K562 (cell line): ENCODE measurements around the gene MSRB3. TPM values are rescaled to one million over a fixed set of nuclear protein-coding genes. Genes with fewer than 3 reads are reported as not detected.

Experiments used
- ATAC-seq: fragments of 200-7000 bp; cut with Tn5 transposase; 3 replicates; pipeline ENCODE4 v1.9.1; 2020; ENCODE audit warnings: moderate library complexity
- BruUV-seq: library from RNA; stranded (reverse); fragments of 400-500 nt; replicated peaks from 2 replicates; lab custom pipeline; 2021; lab: Mats Ljungman, UMichigan
- CTCF ChIA-PET: fragments of 300-600 bp; formaldehyde crosslinking; extraction: SDS; loops from one replicate; lab custom pipeline; 2021; ENCODE audit warnings: low intra/inter-chr PET ratio; lab: Yijun Ruan, JAX
- POLR2A ChIA-PET: fragments of 300-600, 350-650 bp; sonication (Branson Sonifier 250); formaldehyde crosslinking; extraction: SDS; loops from one replicate; lab custom pipeline; 2021; ENCODE audit warnings: antibody characterized with exemption, inconsistent platforms; lab: Yijun Ruan, JAX
- DNase-seq, 4 experiments: peaks; one replicate each; pipeline versions ENCODE4 v3.0.0 to v3.0.0-alpha.2; 2011 to 2018; ENCODE audit warnings: low spot score in 3 of 4, mixed read lengths in 3 of 4; ENCODE audit errors: extremely low read depth in 1 of 4
- FAIRE-seq: peaks from 2 replicates; lab custom pipeline; 2011; peaks lifted over from hg19 to GRCh38; lab: Jason Lieb, UNC
- H2AFZ ChIP-seq: 2 replicates; pipeline ENCODE4 v1.6.0; 2011; ENCODE audit warnings: low read depth, low read length, control low read depth, inconsistent platforms
- H3K27ac ChIP-seq: fragments of 200-600 bp; 3 replicates; pipeline ENCODE4 v1.8.0; 2011; ENCODE audit warnings: low read depth, mild to moderate bottlenecking, control low read depth, inconsistent platforms, low read length, moderate library complexity, mixed read lengths; ENCODE audit errors: extremely low read depth
- H3K27me3 ChIP-seq, 2 experiments: fragments of 300-600 bp in 1 of 2; 2 replicates in 1 of 2; 3 replicates in 1 of 2; pipeline versions ENCODE4 v1.6.0 to v1.8.0; 2011; ENCODE audit warnings: inconsistent platforms in 2 of 2, low read length in 2 of 2, mild to moderate bottlenecking in 1 of 2, mixed read lengths in 1 of 2, moderate library complexity in 1 of 2; ENCODE audit not compliant: control insufficient read depth in 2 of 2, insufficient read depth in 2 of 2
- H3K36me3 ChIP-seq: fragments of 300-600 bp; 3 replicates; pipeline ENCODE4 v1.8.0; 2011; ENCODE audit warnings: mild to moderate bottlenecking, low read length, inconsistent platforms; ENCODE audit not compliant: control insufficient read depth, insufficient read depth
- H3K4me1 ChIP-seq, 2 experiments: fragments of 200-600 bp in 1 of 2; replicated peaks in 1 of 2; 2 replicates in 1 of 2; 3 replicates in 1 of 2; pipeline versions ENCODE4 v1.5.1 to v1.8.0; 2011; ENCODE audit warnings: inconsistent platforms in 2 of 2, low read length in 2 of 2, mild to moderate bottlenecking in 1 of 2, mixed read lengths in 1 of 2, moderate library complexity in 1 of 2; ENCODE audit not compliant: control insufficient read depth in 2 of 2, insufficient read depth in 2 of 2
- H3K4me2 ChIP-seq: 2 replicates; pipeline ENCODE4 v1.6.1; 2011; ENCODE audit warnings: low read length, control low read depth, inconsistent platforms, mixed read lengths; ENCODE audit not compliant: insufficient read depth
- H3K4me3 ChIP-seq: fragments of 200-600 bp; sonication (generic), shearing (Covaris generic); 2 replicates; pipeline ENCODE4 v1.5.1; 2016; ENCODE audit warnings: control low read depth, inconsistent platforms
- H3K79me2 ChIP-seq: fragments of 200-600 bp; 3 replicates; pipeline ENCODE4 v1.8.0; 2011; ENCODE audit warnings: low read length, inconsistent platforms; ENCODE audit not compliant: control insufficient read depth, insufficient read depth
- H3K9ac ChIP-seq, 2 experiments: 2 replicates each; pipeline versions ENCODE4 v1.6.0 to v1.6.1; 2011; ENCODE audit warnings: low read depth in 2 of 2, low read length in 2 of 2, control low read depth in 1 of 2, inconsistent platforms in 1 of 2, mild to moderate bottlenecking in 1 of 2, mixed read lengths in 1 of 2; ENCODE audit not compliant: insufficient read depth in 1 of 2
- H3K9me1 ChIP-seq: one replicate; pipeline ENCODE4 v1.6.0; 2011; ENCODE audit warnings: inconsistent platforms, mild to moderate bottlenecking, low read length, moderate library complexity; ENCODE audit not compliant: control insufficient read depth, insufficient read depth
- H3K9me3 ChIP-seq: replicated peaks from 2 replicates; pipeline ENCODE4 v1.5.1; 2011; ENCODE audit warnings: low read depth, low read length, inconsistent platforms; ENCODE audit not compliant: control insufficient read depth, insufficient read depth
- H4K20me1 ChIP-seq: replicated peaks from 2 replicates; pipeline ENCODE4 v1.6.1; 2011; ENCODE audit warnings: low read length, inconsistent platforms, mixed read lengths; ENCODE audit not compliant: control insufficient read depth, insufficient read depth
- DDX20 ChIP-seq: fragments of 450-650 bp; IDR thresholded peaks from 2 replicates; pipeline ENCODE4 v1.6.1; 2016; ENCODE audit warnings: missing genetic modification characterization, low read depth, mild to moderate bottlenecking, missing compliant biosample characterization, moderate library complexity
- FIP1L1 ChIP-seq: fragments of 200-400 bp; formaldehyde crosslinking; IDR thresholded peaks from 2 replicates; pipeline ENCODE4 v1.6.1; 2018; ENCODE audit warnings: mild to moderate bottlenecking, low read depth, low read length; ENCODE audit not compliant: poor library complexity, severe bottlenecking
- MTA3 ChIP-seq: fragments of 450-650 bp; formaldehyde crosslinking; IDR thresholded peaks from 2 replicates; pipeline ENCODE4 v1.6.1; 2017; ENCODE audit warnings: mild to moderate bottlenecking, borderline replicate concordance
- OTX1 ChIP-seq: fragments of 450-650 bp; formaldehyde crosslinking; IDR thresholded peaks from 2 replicates; pipeline ENCODE4 v1.4.0; 2022; ENCODE audit warnings: mild to moderate bottlenecking
- PCBP1 ChIP-seq: fragments of 200-400 bp; formaldehyde crosslinking; IDR thresholded peaks from 2 replicates; pipeline ENCODE4 v1.6.1; 2018; ENCODE audit warnings: mild to moderate bottlenecking, low read depth, low read length; ENCODE audit not compliant: poor library complexity, severe bottlenecking
- RBFOX2 ChIP-seq: fragments of 200-400 bp; formaldehyde crosslinking; IDR thresholded peaks from 2 replicates; pipeline ENCODE4 v1.6.1; 2017; ENCODE audit warnings: low read depth, mild to moderate bottlenecking, low read length, moderate library complexity
- RCOR1 ChIP-seq, 2 experiments: IDR thresholded peaks; 2 replicates each; pipeline ENCODE4 v1.6.1; 2012; ENCODE audit warnings: low read depth in 2 of 2, low read length in 2 of 2, borderline replicate concordance in 1 of 2, improper control_type of control experiment in 1 of 2
- U2AF1 ChIP-seq: fragments of 200-400 bp; formaldehyde crosslinking; optimal IDR thresholded peaks from 2 replicates; pipeline ENCODE3; 2017; ENCODE audit warnings: mild to moderate bottlenecking, low read depth, low read length, moderate library complexity
- ZNF668 ChIP-seq: fragments of 250-450 bp; sonication (Bioruptor Pico); IDR thresholded peaks from 2 replicates; pipeline ENCODE4 v1.8.0; 2022; ENCODE audit warnings: mild to moderate bottlenecking, inconsistent platforms
- WGBS: fragments of 100-300 bp; shearing (Covaris generic); methylation state at CpG from one replicate; pipeline ENCODE4 v1.1.6; 2016; ENCODE audit warnings: low coverage, mixed read lengths; ENCODE audit not compliant: insufficient coverage; ENCODE audit errors: missing lambda C conversion rate; 5-methylcytosine and 5-hydroxymethylcytosine counted together
- in situ Hi-C: fragments of 300-500 bp; cut with MboI; formaldehyde crosslinking; loops from 4 replicates; pipeline ENCODE4 v1.15.0; 2018; ENCODE audit warnings: inconsistent platforms, mixed read lengths
- intact Hi-C: fragments of 100-400 bp; cut with micrococcal nuclease; formaldehyde crosslinking; loops from 2 replicates; pipeline ENCODE4 v1.14.2; 2022
- polyA plus RNA-seq, 8 experiments: library from polyadenylated mRNA; depleted of rRNA in 4 of 8; stranded (reverse) in 5 of 8; unstranded in 3 of 8; fragments of >200 nt; fragmentation: Nextera tagmentation in 2 of 8; fragmentation: Illumina TruSeq in 1 of 8; extraction: Ambion mirVana in 2 of 8; extraction: Trizol in 1 of 8; gene quantifications; 2 replicates each; pipeline versions ENCODE4 v1.2.1 to v1.2.3, GENCODE V29; 2011 to 2014; ENCODE audit warnings: inconsistent platforms in 1 of 8, missing spikeins in 1 of 8
- total RNA-seq, 7 experiments: library from RNA; depleted of rRNA in 6 of 7; stranded (reverse); fragments of >200 nt in 6 of 7; fragmentation: Illumina TruSeq in 2 of 7; extraction: Trizol in 2 of 7; gene quantifications; 2 replicates each; pipeline versions ENCODE4 v1.2.1 to v1.2.3, GENCODE V29; 2011 to 2021; ENCODE audit warnings: low replicate concordance in 1 of 7
- TF ChIP-seq, protein P1 (sequence below): fragments of 250-450 bp; sonication (Bioruptor Pico); IDR thresholded peaks from 2 replicates; pipeline ENCODE4 v1.8.0; 2022; ENCODE audit warnings: moderate library complexity, mild to moderate bottlenecking, inconsistent platforms

MSRB3 gene
- total and polyA plus RNA-seq, 9 of the 15 experiments (the other 6 are each of a cell fraction or from before 2014, with no cell fraction given), result 0.04 TPM; not detected in 8

GRCh38 chr12:65266408-65266807 lies 12.1 kb upstream of the MSRB3 start (continued):
- TF ChIP-seq DDX20 (tag), result no peak

DNA sequence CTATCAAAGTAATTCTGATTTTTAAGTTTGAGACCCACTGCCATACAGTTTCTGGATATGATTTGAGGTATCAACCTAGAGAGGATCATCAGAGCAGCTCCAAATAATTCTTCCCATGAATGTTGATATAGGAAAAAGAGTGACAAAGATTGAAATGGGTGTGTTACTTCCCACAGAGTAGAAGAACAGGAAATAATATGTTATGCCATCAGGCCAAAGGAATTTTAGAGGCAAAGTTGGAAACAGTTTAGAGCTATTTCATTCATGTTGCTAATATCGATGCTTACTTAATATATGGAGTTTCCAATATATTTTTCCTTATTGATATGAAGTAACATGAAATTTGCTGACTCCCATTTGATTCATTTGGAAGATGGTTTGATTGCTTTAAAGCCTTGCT lies 8.9 kb upstream of the MSRB3 start:
- H3K4me1 ChIP-seq, result no peaks in the 10 kb centered on the region

More for the DNA sequence above, 8.9 kb upstream of the MSRB3 start:
- ChIA-PET POLR2A (no interaction called here), CTCF (no interaction called here)
- Histone ChIP-seq H3K4me3 (no peak overlapping the region), H3K4me2 (no peak overlapping the region), H3K9ac (no peak overlapping the region), H3K79me2 (no peaks in the 10 kb centered on the region), H3K9me1 (no peaks in the 10 kb centered on the region), H3K27me3 (no peaks in the 10 kb centered on the region; a peak in 2 of 5 replicates), H3K9me3 (no peaks in the 10 kb centered on the region), H4K20me1 (no peaks in the 10 kb centered on the region), H2AFZ (no peak overlapping the region), H3K36me3 (no peaks in the 10 kb centered on the region), H3K27ac (no peak overlapping the region)
- intact Hi-C loops (no loop called here), in situ Hi-C loops (no loop called here)
- FAIRE-seq (no peak), DNase-seq (no peak), ATAC-seq (no peak)
- BruUV-seq, result no TSS peak
- TF ChIP-seq U2AF1 (no peak), RBFOX2 (no peak), RCOR1 (IDR thresholded peaks at IDR 0.05; ENCODE audit: borderline replicate concordance in 1 of 2, low read depth in 2 of 2, low read length in 2 of 2) (no peak), OTX1 (CRISPR knock-in tag) (no peak), ZNF668 (CRISPR knock-in tag) (no peak), MTA3 (no peak), FIP1L1 (no peak), PCBP1 (no peak)
- TF ChIP-seq, protein P1, sequence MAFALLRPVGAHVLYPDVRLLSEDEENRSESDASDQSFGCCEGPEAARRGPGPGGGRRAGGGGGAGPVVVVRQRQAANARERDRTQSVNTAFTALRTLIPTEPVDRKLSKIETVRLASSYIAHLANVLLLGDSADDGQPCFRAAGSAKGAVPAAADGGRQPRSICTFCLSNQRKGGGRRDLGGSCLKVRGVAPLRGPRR (CRISPR knock-in tag), result no peak
- 0% methylated on average over 1 of the region's 1 CpG for WGBS
